Measurements from ENCODE around the gene ASPHD2.
"Not testable (repeated sequence)": the region's sequence is repeated elsewhere in the genome, so short reads cannot be mapped to it uniquely, and the experiment has no call there.

The ASPHD2 gene

DNA sequence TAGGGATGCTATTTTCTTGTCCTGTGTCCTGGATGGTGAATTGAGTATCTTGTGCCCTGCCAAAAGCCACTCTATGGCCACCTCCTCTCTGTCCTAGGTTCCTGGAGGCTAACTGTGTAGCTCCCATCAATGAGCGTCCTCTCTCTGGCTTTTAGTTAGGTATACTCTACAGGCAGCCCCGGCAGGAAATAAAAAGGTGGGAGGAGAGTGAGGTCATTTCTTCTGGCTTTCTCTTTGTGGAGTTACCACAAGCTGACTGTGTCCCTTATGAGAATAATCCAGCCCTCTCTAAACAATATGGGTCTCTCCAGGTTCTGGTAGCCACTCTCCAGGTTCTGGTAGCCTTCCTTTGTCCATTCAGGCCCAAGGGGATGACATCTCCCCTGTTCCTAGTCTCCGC is 11.7 kb upstream of the ASPHD2 start:
- no peak for DNase-seq

DNA sequence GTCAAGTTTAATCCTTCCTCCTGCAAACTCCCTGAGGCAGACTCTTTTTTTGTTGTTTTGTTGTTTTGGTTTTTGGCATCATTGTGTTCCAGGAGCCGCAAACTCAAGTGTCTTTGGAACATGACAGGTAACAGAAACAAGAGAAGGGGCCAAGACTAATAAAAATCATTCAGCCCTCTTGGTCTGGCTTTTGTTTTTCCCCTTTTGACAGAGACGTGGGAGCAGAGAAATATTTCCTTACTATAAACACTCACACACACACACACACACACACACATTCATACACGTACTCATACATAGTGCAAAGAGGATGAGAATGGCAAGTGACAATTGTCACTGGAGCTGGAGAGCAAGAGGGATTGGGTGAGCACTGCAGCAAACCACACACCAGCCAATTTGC is 10.4 kb upstream of the ASPHD2 start:
- no peak for DNase-seq

DNA sequence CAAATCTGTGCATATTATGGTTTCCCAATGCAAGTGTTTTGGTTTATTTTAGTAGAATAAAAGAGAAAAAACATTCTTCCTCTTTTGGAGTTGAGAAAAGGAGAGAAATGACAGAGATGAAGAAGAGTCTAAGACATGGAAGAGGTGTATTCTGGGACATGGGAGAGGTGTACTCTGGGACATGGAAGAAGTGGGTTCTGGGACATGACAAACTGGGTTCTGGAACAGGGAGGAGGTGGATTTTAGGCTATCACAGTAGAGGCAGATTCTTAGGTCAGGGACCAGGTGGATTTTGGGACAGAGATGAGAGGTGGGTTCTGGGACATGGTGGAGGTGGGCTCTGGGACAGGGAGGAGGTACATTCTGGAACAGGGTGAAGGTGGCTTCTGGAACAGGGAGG is 2.1 kb upstream of the ASPHD2 start:
- DNase-seq = no peak

DNA sequence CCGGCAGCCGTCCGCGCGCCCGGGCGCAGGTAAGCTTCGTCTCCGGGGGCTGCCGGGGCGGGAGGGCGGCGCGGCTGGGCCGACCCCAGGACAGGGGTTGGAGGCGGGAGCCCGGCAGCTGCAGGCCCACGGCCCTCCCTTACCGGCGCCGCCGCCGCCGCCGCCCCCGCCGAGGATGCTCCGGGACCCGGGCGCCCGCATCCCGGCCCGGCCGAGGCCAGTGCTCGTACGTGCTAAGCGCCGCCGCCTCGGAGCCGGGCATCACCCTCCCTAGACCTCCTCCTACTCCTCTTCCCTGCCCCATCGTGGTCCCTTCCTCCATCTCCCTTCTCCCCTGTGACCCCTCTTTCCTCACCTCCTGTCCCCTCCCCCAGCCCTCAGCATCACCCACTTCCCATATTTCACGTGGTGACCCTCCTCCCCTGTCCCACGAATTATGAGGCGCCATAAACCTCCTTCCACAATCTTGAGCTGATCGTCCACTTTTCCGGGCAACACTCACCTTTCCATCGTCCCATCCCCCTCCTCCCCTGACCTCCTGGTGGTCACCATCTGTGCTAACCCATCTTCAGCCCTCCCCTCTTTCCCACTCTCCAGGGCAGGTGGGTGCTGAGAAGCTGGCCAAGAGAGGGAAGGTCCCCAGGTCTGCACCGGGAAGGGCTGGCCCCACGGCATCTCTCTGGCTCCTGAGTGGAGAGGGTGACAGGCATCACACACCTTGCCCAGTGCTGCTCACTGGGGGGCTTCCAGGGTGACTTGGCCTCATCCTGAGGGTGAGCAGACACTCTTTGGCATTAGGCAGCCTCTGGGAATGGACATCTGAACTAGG is 612 bp downstream of the ASPHD2 start:
- DNase-seq = no peak

DNA sequence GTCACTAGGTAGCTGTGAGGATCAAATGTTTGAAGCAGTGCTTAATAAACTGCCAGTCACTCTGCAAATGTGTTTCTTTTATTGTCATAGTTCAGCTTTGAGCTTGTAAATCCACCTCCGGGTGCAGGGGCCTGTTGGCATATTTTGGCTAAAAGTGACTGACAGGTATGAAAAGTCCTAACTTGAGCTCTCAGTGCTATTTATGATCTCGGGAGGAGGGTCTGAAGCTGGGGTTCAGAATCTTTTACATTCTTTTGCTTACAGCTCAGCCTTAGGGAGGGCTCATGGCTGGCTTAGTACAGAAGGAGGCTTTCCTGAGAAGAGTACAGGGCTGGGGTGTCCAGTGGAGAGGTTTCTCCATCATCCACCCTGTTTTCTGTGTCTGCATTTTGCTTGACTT is 1.5 kb downstream of the ASPHD2 start:
- no peak for DNase-seq

DNA sequence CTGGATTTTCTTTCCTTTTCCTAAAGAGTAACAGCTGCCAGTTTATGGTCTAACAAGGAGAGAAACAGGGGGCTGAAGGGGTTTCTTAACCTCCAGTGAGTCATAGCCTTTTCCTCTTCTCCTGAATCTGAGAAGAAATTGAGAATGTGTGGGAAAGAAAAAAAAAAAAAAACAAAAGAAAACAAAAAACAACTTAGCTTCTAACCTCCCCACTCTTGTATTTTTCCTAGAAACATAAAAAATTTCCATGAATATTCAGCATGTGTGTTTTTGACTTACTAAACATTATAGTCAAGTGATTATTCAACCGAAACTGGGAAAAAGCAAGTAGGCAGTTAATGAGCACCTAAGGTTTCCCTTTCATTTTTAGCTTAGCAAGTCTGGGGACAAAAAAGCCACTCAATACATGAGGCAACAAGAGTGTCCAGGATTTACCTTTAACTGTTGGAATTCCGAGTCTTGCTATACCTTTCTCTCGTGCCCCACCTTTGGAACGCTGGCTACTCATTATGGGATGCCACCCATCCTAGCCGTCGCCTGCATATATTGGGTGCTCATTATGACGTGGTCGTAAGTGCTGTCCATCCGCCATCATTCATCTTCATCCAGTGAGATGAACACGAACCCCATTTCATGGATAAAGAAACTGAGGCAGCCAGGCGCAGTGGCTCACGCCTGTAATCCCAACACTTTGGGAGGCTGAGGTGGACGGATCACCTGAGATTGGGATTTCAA is 2.4 kb downstream of the ASPHD2 start:
- no peak for DNase-seq

DNA sequence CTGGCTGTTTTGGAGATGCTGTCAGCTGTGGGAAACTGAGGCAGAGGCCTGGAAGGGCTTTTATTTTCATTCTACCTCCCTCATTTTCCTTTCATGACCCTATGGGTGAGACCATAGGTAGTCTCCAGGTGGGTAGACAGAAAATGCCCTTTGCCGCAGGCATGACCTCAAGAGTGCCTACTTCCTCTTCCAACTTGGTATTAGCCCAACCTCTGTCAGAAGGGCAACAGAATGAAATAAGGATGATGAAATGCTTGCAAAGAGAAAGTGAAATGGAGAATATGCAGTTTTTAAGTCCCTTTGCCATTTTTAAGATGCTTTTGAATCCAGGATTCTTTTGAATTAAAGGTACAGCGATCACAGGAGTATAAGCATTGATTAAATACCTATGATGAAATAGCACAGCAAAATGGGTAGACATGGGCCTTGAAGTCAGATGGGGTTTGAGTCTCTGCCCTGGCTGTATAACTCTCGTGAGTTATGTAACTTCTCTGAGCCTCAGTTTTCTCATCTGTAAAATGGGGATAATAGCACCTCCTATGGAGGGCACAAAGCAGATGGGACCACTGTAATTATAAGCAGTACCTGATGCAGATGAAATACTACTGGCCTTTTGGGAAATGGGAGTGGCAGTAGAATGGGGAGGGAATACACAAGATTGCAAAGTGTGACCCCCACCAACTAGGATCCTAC is 3.7 kb downstream of the ASPHD2 start:
- DNase-seq = no peak

DNA sequence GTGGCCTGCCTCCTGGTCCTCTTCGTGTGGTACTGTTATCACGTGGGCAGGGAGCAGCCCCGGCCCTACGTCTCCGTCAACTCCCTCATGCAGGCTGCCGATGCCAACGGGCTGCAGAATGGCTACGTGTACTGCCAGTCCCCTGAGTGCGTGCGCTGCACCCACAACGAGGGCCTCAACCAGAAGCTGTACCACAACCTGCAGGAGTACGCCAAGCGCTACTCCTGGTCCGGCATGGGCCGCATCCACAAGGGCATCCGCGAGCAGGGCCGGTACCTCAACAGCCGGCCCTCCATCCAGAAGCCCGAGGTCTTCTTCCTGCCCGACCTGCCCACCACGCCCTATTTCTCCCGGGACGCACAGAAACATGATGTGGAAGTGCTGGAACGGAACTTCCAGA is 4.7 kb downstream of the ASPHD2 start:
- DNase-seq = no peak

DNA sequence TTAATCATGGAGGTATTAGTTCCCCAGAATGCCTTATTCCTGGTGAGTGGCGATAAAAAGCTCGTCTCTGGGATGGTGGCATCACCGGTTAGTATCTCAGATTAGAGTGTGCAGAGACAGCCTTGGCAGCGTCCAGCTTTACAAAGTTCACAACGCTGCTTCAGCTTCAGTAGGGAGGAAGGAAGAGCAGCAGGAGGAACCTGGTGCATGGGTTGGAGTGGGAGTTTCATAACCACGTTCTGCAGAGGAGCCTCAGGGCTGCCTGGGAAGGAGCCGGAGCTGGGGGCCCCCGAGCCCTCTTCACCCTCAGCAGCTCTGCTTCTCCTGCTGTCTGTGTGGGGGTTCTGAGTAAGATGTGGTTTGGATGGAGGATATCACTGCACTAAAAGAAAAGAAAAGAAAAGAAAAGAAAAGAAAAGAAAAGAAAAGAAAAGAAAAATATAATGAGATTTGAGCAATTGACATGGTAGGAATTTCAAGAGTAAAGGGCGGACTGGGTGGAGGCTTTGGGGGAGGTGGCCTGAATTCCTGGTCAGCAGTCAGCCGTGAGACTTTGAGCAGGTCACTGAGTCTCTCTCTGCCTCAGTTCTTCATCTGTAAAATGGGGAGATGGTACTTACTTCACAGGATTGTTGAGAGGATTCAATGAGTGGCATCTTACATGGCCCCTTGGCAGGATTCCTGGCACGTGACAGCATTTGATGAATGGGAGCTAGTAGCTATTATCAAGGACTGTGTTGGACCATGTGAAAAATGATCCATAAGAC is 6.5 kb downstream of the ASPHD2 start:
- no peak for DNase-seq

DNA sequence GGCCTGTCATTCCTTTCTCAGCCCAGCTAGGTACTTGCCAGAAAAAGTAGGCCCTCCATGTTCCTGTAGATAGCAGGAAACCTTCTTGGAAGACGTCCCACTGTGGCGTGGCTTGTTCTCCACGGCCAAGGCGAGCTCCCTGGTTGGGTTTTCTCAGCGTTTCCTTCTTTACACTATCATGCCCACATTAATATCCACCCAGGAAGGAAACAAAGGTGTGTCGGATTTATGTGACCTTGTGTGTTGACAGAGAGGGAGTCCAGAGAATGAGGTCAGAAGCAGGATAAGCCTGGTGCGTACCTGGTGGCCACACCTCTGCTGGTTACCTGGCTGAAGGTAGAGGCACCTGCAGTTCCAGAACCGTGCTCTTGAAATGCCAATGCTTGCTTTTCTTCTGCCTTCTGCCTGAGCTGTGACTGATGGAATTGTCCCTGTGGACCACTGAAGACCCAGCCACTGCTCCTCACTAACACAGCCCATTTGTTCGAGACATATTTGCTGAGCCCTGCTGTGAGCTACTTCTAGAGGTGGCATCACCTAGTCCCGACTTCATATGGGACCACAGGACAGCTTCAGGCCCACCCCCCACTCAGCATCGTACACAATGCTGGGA is 7.9 kb downstream of the ASPHD2 start:
- DNase-seq = no peak

DNA sequence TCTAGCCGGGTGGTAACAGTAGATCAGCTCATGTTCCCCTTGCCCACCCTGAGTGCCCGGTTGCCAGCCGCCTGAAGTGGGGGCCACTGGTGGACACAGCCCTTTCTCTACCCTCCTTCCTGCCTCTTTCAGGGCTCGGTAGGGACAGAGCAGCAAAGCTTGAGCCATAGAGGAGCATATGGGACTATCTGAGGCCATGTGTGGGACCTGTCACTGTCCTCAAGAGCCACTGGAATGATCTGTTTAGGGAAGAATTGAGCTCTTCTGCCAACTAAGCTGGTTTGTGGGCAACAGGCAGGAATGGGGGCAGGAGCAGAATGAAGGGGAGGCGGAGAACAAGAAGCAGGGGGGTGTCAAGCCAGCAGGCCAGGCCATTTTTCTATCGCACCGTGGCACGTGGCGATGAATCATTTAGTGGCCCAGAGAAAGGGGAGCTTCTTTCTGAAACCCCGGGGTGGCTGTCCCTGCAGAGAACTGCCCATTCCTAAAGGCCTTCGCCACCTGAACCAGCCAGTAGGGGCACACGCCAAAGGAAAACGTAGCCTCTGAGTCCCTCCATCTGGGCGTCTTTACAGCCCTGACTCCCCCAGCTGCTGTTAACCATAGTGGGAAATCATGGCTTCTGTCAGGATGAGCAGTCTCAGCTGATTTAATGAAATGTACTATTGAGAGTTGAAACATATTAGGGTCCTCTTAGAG is 8.8 kb downstream of the ASPHD2 start:
- DNase-seq = no peak

DNA sequence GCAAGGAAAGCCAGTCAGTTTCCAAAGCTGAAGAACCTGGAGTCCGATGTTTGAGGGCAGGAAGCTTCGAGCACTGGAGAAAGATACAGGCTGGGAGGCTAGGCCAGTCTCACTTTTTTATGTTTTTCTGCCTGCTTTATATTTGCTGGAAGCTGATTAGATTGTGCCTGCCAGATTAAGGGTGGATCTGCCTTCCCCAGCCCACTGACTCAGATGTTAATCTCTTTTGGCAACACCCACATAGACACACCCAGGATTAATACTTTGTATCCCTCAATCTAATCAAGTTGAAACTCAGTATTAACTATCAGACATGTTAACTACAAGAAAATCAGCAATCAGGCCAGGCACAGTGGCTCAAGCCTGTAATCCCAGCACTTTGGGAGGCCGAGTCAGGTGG is 9.7 kb downstream of the ASPHD2 start:
- not testable (repeated sequence) for DNase-seq

DNA sequence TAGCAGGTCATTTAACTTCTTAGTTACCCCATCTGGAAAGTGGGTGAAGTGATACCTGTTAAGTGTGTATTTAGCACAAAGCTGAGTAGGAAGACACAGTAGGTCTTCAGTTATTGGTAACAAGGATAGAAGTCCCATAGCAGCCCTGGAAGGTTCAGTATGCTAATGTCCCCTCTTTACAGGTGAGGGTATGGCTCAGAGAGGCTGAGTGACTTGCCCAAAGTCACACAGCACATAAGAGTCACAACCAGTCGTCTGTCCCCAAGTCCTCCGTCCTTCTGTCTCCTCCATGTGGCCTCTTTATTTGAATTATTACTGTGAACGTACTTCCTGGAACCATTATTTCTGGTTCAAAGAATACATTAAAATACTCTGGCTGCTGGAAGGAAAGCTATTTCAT is 10.5 kb downstream of the ASPHD2 start:
- DNase-seq = no peak

DNA sequence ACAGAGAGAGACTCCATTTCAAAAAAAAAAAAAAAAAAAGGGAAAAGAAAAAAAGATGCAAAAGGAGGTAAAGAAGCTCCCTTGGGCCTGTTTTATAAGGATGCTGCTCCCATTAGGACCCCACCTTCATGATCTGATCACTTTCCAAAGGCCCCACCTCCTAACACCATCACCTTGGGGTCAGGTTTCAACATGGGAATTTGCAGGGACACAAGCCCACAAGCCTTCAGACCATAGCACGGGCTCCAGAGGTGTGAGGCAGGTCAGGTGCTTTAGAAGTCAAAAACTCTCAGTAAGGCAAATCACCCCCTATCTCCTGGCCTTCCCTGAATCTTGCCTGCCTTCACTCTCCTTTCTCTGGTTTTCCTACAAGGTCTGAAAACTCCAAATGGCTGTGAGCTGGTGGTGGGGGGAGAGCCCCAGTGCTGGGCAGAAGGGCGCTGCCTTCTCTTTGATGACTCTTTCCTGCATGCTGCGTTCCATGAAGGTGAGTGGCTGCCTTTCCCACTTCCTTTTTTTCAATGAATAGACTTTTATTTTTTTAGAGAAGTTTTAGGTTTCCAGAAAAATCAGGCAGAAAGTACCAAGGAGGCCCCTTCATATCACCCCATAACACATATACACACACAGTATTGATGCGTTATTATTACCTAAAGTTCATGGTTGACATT is 13.2 kb downstream of the ASPHD2 start:
- no peak for DNase-seq

DNA sequence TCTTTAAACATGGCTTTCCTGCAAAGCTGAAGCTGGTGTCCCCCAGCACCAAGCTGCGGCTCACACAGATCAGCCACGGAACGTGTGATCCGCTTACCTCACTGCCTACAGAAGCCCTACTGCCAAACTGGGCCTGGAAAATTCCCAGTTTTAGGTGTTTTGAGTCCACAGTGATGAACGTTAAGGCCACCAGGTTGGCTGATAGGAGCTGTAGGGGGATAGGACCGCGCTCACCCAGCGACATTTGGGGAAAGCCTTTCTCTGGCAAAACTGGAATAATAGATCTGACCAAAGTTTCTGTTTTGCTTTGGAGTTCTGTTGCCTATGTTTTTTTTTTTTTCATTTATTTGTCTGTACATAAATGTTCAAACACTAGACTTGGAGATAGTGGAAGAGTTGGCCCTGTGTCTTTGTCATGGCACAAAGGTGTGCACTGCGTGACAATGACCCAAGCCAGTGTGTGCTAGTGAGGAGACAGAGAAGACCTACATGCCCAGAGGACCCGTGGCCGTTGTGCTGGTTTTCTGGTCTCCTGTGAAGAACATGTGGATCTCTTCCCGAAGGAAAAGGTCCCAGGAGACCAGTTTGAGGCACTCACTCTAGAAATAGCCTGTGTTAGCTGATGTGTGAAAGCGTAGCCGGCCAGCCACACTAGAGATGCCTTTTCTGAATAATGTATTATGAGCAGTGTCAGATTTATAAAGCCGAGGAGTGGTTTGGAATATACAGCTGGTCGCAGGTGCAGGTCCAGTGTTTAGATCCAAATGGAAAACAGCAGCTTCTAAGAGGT is 15.0 kb downstream of the ASPHD2 start:
- no peak for DNase-seq

DNA sequence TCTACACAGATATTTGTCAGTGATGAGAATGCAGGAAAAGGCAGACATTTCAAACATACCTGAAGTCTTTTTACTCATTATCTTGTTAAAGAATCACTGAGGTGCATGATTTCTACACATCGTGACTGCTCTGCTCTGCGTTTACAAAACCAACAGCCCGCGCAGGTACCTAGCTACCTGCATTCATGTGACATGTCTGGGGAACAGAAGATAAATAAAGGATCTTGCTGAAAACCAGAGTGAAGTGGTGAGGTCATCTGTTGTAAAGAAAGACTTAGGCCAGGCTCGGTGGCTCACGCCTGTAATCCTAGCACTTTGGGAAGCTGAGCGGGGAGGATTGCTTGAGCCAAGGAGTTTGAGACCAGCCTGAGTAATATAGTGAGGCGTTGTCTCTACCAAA is 15.7 kb downstream of the ASPHD2 start:
- no peak for DNase-seq

DNA sequence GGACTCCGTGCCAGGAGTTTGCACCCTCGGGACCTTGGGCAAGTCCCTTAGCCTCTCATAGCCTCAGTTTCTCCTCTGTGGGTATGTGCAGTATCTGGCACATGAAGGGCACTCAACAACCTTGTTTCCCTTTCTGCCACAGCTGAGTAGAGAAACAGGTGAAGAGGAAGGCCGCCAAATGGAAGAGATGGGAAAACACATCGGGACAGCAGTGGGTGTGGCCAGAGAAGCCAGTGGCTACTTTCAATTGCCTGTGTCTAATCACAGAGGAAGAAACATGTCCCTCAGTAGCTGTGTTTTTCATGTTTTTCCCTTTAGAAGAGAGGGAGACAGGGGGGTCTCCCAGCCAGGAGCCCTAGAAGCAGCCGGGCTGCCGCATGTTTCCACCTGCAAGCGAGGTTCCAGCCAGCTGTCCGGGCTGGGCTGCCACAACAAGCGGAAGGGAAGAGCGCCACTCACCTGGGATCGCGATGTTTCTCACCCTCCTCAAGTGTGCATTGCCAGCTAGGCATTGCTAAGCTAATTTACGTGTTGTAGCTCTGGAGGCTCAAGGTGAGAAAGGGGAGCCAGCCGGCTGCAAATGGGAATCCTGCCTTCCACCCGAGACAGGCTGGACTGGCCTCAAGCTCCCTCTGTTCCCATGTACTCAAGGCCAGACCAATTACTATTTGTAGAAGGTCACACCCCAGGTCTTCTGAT is 16.7 kb downstream of the ASPHD2 start:
- DNase-seq = no peak

DNA sequence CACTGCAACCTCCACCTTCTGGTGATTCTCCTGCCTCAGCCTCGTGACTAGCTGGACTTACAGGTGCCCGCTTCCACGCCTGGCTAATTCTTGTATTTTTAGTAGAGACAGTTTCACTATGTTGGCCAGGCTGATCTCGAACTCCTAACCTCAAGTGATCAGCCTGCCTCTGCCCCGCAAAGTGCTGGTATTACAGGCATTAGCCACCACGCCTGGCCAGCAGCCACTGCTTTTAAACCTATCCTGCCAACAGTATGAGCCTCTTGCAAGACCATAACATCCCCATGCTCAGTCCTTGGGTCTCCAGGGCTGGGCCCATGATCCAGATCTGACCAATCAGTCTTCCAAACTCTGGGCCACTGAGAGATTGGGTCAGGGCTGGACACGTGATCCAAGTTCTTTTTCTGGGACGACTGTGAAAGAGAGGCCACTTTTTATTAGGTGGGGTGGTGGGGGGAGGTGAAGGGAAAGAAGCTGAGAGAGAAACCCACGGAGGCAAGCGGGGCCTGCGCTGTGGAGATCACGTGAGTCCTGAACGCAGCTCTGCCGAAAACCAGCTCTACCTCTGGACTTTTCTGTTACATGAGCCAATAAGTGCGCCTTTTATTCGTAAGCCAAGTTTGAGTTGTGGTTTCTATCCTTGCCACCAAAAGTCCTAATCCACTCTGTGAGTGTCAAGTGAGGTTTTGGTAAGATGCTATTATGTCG is 17.9 kb downstream of the ASPHD2 start:
- DNase-seq = no peak

Measured in NCI-H1092 (cell line).